K562 (cell line): ENCODE measurements around the gene LCP2.

Experiments
- ATF2 ChIP-seq: sonication (generic); formaldehyde crosslinking; IDR thresholded peaks from 2 replicates; pipeline ENCODE4 v1.8.1; 2022; ENCODE audit warnings: missing genetic modification reagents
- CTCF ChIP-seq, 3 experiments: IDR thresholded peaks in 2 of 3; conservative IDR thresholded peaks in 1 of 3; 2 replicates each; pipeline ENCODE4 v1.5.1; 2011 to 2012; ENCODE audit warnings: low read length in 3 of 3, mild to moderate bottlenecking in 3 of 3, control low read depth in 2 of 3, improper control_type of control experiment in 1 of 3, inconsistent platforms in 1 of 3, low read depth in 1 of 3, mixed read lengths in 1 of 3, moderate library complexity in 1 of 3; ENCODE audit not compliant: insufficient read depth in 2 of 3
- EP300 ChIP-seq: IDR thresholded peaks from 2 replicates; pipeline ENCODE4 v1.6.1; 2012; ENCODE audit warnings: low read length, improper control_type of control experiment
- EZH2 ChIP-seq: IDR thresholded peaks from 2 replicates; pipeline ENCODE4 v1.6.1; 2012; ENCODE audit warnings: low read depth, mild to moderate bottlenecking, inconsistent platforms, low read length, borderline replicate concordance
- JUNB ChIP-seq: fragments of 450-650 bp; formaldehyde crosslinking; conservative IDR thresholded peaks from 2 replicates; pipeline ENCODE4 v1.4.0; 2020; ENCODE audit warnings: mild to moderate bottlenecking
- NCOR1 ChIP-seq: fragments of 450-650 bp; IDR thresholded peaks from 2 replicates; pipeline ENCODE4 v1.6.1; 2016; ENCODE audit warnings: mild to moderate bottlenecking, moderate library complexity
- POLR2AphosphoS5 ChIP-seq: IDR thresholded peaks from 2 replicates; pipeline ENCODE4 v1.6.1; 2011; ENCODE audit warnings: mild to moderate bottlenecking, low read depth, low read length, moderate library complexity; ENCODE audit not compliant: control insufficient read depth, insufficient read depth
- ZNF707 ChIP-seq: fragments of 250-450 bp; sonication (Bioruptor Pico); conservative IDR thresholded peaks from 2 replicates; pipeline ENCODE4 v1.8.0; 2022; ENCODE audit warnings: inconsistent platforms, mild to moderate bottlenecking, moderate library complexity

DNA sequence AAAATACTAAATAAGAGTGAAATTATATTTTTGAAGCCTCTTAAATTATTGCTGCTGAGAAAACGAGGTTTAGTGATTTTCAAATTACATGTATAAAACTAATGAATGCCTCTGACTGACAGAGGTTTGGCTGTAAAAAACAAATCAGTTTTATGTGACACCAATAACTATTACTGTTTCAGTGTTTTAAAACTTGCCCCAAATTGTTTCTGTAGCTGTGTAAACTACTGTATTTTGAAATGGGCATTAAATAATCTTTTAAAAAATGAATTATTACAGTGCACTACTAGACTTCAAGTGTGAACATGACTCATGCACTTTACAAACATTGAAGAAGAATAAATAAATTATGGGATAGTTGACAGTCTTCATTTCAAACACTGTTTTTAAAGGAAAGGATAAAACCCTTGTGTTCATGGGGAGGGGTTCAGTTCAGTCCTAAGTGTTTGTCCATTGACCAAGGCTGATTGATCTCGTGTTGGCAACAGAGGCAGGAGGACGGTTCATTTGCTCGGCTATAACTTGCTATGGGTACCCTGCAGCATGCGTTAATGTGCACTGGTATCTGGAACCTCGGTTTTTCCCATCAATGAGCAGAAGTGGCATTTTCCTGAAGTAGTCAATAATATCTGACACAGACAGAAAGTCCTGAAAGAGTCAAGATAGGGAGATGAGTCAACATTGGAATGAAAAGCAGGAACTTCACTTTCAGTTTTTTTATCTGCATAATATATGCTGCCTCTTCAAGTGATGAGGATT is 49.2 kb downstream of the LCP2 start:
- peak; percentile 80 for TF ChIP-seq EP300
- TF ChIP-seq CTCF (IDR thresholded peaks at IDR 0.05 in 2 of 3, conservative IDR thresholded peaks at IDR 0.05 in 1 of 3; ENCODE audit: insufficient read depth in 2 of 3, low read depth in 1 of 3, low read length in 3 of 3) = no peak
- peak; percentile 67; the same call in 1 of the 2 replicates for TF ChIP-seq POLR2AphosphoS5
- TF ChIP-seq JUNB = no peak
- no peak for TF ChIP-seq ZNF707 (CRISPR knock-in tag)
- no peak for TF ChIP-seq EZH2
- TF ChIP-seq NCOR1 = peak; percentile 84
- no peak for TF ChIP-seq ATF2
